Activated CD8-positive, alpha-beta T cell treated with anti-CD3 and anti-CD28 coated beads, Interleukin-2, amount 10 ng/mL, durations not matched to agents 7 days and 5 days (primary cell): ENCODE data around the gene IGIP. TPM values are rescaled to one million over a fixed set of nuclear protein-coding genes. Genes with fewer than 3 reads are reported as not detected.
A peak's percentile ranks its signal among the peaks of the same experiment; 100 is the strongest.

ENCODE experiments used
- ATAC-seq: fragments of 150-1000 bp; cut with Tn5 transposase; one replicate; pipeline ENCODE4 v1.10.0; 2021; ENCODE audit warnings: moderate library complexity
- CTCF ChIA-PET: fragments of 350-600 bp; sonication (Branson Sonifier 250); formaldehyde crosslinking; loops from one replicate; lab custom pipeline; 2021; ENCODE audit warnings: antibody characterized with exemption; lab: Charles Lee
- POLR2A ChIA-PET: fragments of 350-600 bp; sonication (Branson Sonifier 250); formaldehyde crosslinking; loops from one replicate; lab custom pipeline; 2021; ENCODE audit warnings: antibody characterized with exemption; lab: Charles Lee
- DNase-seq: peaks from one replicate; pipeline ENCODE4 v3.0.0-alpha.2; 2020
- H3K27ac Mint-ChIP-seq: one replicate; pipeline ENCODE4 v1.8.0; 2021; ENCODE audit warnings: mild to moderate bottlenecking, mixed read lengths
- H3K27me3 Mint-ChIP-seq: one replicate; pipeline ENCODE4 v1.8.0; 2021; ENCODE audit warnings: low read depth, mixed read lengths
- H3K36me3 Mint-ChIP-seq: one replicate; pipeline ENCODE4 v1.8.0; 2021; ENCODE audit warnings: low read depth, mixed read lengths
- H3K4me1 Mint-ChIP-seq: one replicate; pipeline ENCODE4 v1.8.0; 2021; ENCODE audit warnings: low read depth, mixed read lengths
- H3K4me3 Mint-ChIP-seq: one replicate; pipeline ENCODE4 v1.8.0; 2021; ENCODE audit warnings: mild to moderate bottlenecking, mixed read lengths
- H3K9me3 Mint-ChIP-seq: one replicate; pipeline ENCODE4 v1.8.0; 2022; ENCODE audit warnings: mixed read lengths; ENCODE audit not compliant: insufficient read depth
- total RNA-seq, 2 experiments: library from RNA; stranded (reverse); gene quantifications; one replicate each; pipeline ENCODE4 v1.2.3, GENCODE V29; 2021

Gene IGIP
- total RNA-seq, 2 experiments from 2014 or later = 2.4 to 2.7 TPM

GRCh38 chr5:140166911-140167310 is 41.2 kb downstream of the IGIP start:
- ChIA-PET CTCF (no interaction called here), POLR2A (interaction anchor here (0.6 kb wide), 1 partner anchor 30 kb away, joined by 3 read pairs; no protein-coding TSS in a partner anchor)
- peaks cover 5% of the 10 kb centered on the region for H3K27me3 Mint-ChIP-seq
- peaks cover 6% of the 10 kb centered on the region for H3K4me1 Mint-ChIP-seq
- ATAC-seq = no peak
- no peaks in the 10 kb centered on the region for H3K9me3 Mint-ChIP-seq
- H3K36me3 Mint-ChIP-seq = no peaks in the 10 kb centered on the region
- no peak overlapping the region for H3K27ac Mint-ChIP-seq
- H3K4me3 Mint-ChIP-seq = no peak overlapping the region
- no peak for DNase-seq

- DNase-seq = no peak
- ChIA-PET POLR2A (interaction anchor here (0.8 kb wide), 1 partner anchor 63 kb away, joined by 3 read pairs; no protein-coding TSS in a partner anchor), CTCF (no interaction called here)
- Mint-ChIP-seq H3K4me1 (peaks cover 6% of the 10 kb centered on the region), H3K36me3 (no peaks in the 10 kb centered on the region), H3K4me3 (no peak overlapping the region), H3K27me3 (peaks cover 12% of the 10 kb centered on the region), H3K27ac (no peak overlapping the region), H3K9me3 (no peaks in the 10 kb centered on the region)
- no peak for ATAC-seq
These were observed 42.6 kb downstream of the IGIP start for GRCh38 chr5:140168371-140168770.

GRCh38 chr5:140169410-140169809 is 43.7 kb downstream of the IGIP start:
- peaks cover 16% of the 10 kb centered on the region for H3K27me3 Mint-ChIP-seq
- H3K4me3 Mint-ChIP-seq = no peak overlapping the region
- no peaks in the 10 kb centered on the region for H3K9me3 Mint-ChIP-seq
- ChIA-PET POLR2A (no interaction called here), CTCF (interaction anchor here (1.1 to 1.9 kb wide), 4 partner anchors 9 to 182 kb away, joined by 3 to 7 read pairs (median 4); no protein-coding TSS in a partner anchor)
- DNase-seq (no peak), ATAC-seq (no peak)
- H3K4me1 Mint-ChIP-seq = peaks cover 7% of the 10 kb centered on the region
- H3K27ac Mint-ChIP-seq = no peak overlapping the region
- H3K36me3 Mint-ChIP-seq = no peaks in the 10 kb centered on the region

- Mint-ChIP-seq H3K9me3 (no peaks in the 10 kb centered on the region), H3K27me3 (peaks cover 19% of the 10 kb centered on the region), H3K4me3 (no peak overlapping the region), H3K27ac (no peak overlapping the region), H3K36me3 (no peaks in the 10 kb centered on the region), H3K4me1 (peaks cover 20% of the 10 kb centered on the region)
- no peak for ATAC-seq
- POLR2A ChIA-PET = no interaction called here
- CTCF ChIA-PET = no interaction called here
- DNase-seq = no peak
These were observed 46.7 kb downstream of the IGIP start for GRCh38 chr5:140172483-140172882.

- ATAC-seq = no peak
- H3K27ac Mint-ChIP-seq = no peak overlapping the region
These were observed 48.3 kb downstream of the IGIP start for GRCh38 chr5:140174014-140174413.

GRCh38 chr5:140174465-140175366 is 49.0 kb downstream of the IGIP start, which contains the start of gene CYSTM1:
Gene CYSTM1 (plus strand): TSS chr5:140175188. CDS start chr5:140194466, 19,278 bp downstream.
- ChIA-PET CTCF (interaction anchor here (0.7 to 1.6 kb wide), 4 partner anchors 102 to 503 kb away, joined by 3 to 4 read pairs (median 4); no protein-coding TSS in a partner anchor), POLR2A (interaction anchor here (1.0 kb wide), 2 partner anchors 62 to 226 kb away, joined by 3 read pairs; partner anchors contain the start of gene PURA)
- Mint-ChIP-seq H3K27me3 (peaks cover 19% of the 10 kb centered on the region), H3K36me3 (no peaks in the 10 kb centered on the region), H3K4me1 (peaks cover 14% of the 10 kb centered on the region), H3K27ac (peak within 1 kb of the TSS; percentile 91), H3K4me3 (peak within 1 kb of the TSS; percentile 92), H3K9me3 (no peaks in the 10 kb centered on the region)
- DNase-seq = peak; percentile 96
- ATAC-seq = peak; percentile 89

More at GRCh38 chr5:140174014-140174413, 48.3 kb downstream of the IGIP start:
- Mint-ChIP-seq H3K4me1 (peaks cover 14% of the 10 kb centered on the region), H3K36me3 (no peaks in the 10 kb centered on the region), H3K27me3 (peaks cover 19% of the 10 kb centered on the region), H3K4me3 (no peak overlapping the region), H3K9me3 (no peaks in the 10 kb centered on the region)
- ChIA-PET POLR2A (no interaction called here), CTCF (interaction anchor here (0.7 to 1.6 kb wide), 4 partner anchors 101 to 503 kb away, joined by 3 to 4 read pairs (median 4); no protein-coding TSS in a partner anchor)
- no peak for DNase-seq

- Mint-ChIP-seq H3K27ac (peak overlapping the region; percentile 79), H3K9me3 (no peaks in the 10 kb centered on the region), H3K36me3 (no peaks in the 10 kb centered on the region), H3K4me3 (peak overlapping the region; percentile 92), H3K27me3 (peaks cover 19% of the 10 kb centered on the region), H3K4me1 (peaks cover 14% of the 10 kb centered on the region)
- POLR2A ChIA-PET = interaction anchor here (1.0 kb wide), 2 partner anchors 62 to 225 kb away, joined by 3 read pairs; partner anchors contain the start of gene PURA
- CTCF ChIA-PET = interaction anchor here (1.4 kb wide), 1 partner anchor 177 kb away, joined by 4 read pairs; no protein-coding TSS in a partner anchor
- peak; percentile 73 for DNase-seq
- ATAC-seq = peak; percentile 60
These were observed 49.8 kb downstream of the IGIP start for GRCh38 chr5:140175367-140176030.

- H3K27ac Mint-ChIP-seq = peak overlapping the region; percentile 79
- ATAC-seq (no peak), DNase-seq (no peak)
- ChIA-PET POLR2A (interaction anchor here (1.0 kb wide), 1 partner anchor 225 kb away, joined by 3 read pairs; no protein-coding TSS in a partner anchor), CTCF (no interaction called here)
- peak overlapping the region; percentile 84 for H3K4me3 Mint-ChIP-seq
- peaks cover 18% of the 10 kb centered on the region for H3K4me1 Mint-ChIP-seq
- no peaks in the 10 kb centered on the region for H3K36me3 Mint-ChIP-seq
- peaks cover 19% of the 10 kb centered on the region for H3K27me3 Mint-ChIP-seq
- no peaks in the 10 kb centered on the region for H3K9me3 Mint-ChIP-seq
These were observed 50.3 kb downstream of the IGIP start for GRCh38 chr5:140176031-140176387.

- ChIA-PET CTCF (interaction anchor here (1.1 to 1.6 kb wide), 2 partner anchors 9 to 334 kb away, joined by 3 read pairs; no protein-coding TSS in a partner anchor), POLR2A (no interaction called here)
- no peaks in the 10 kb centered on the region for H3K9me3 Mint-ChIP-seq
- DNase-seq = no peak
- H3K4me1 Mint-ChIP-seq = peaks cover 21% of the 10 kb centered on the region
- ATAC-seq = no peak
- H3K4me3 Mint-ChIP-seq = no peak overlapping the region
- H3K27me3 Mint-ChIP-seq = peaks cover 14% of the 10 kb centered on the region
- H3K27ac Mint-ChIP-seq = no peak overlapping the region
- H3K36me3 Mint-ChIP-seq = no peaks in the 10 kb centered on the region
These were observed 52.3 kb downstream of the IGIP start for GRCh38 chr5:140178086-140178410.

- no peak overlapping the region for H3K27ac Mint-ChIP-seq
- peaks cover 21% of the 10 kb centered on the region for H3K4me1 Mint-ChIP-seq
- peaks cover 9% of the 10 kb centered on the region for H3K27me3 Mint-ChIP-seq
- DNase-seq (no peak), ATAC-seq (no peak)
- no peak overlapping the region for H3K4me3 Mint-ChIP-seq
- no peaks in the 10 kb centered on the region for H3K36me3 Mint-ChIP-seq
- H3K9me3 Mint-ChIP-seq = no peaks in the 10 kb centered on the region
- POLR2A ChIA-PET = no interaction called here
- CTCF ChIA-PET = interaction anchor here (1.1 to 1.6 kb wide), 3 partner anchors 8 to 12 kb away, joined by 3 read pairs; no protein-coding TSS in a partner anchor
These were observed 52.9 kb downstream of the IGIP start for GRCh38 chr5:140178482-140179116.
